ENCODE data around the gene TMEM52.

Gene TMEM52

GRCh38 chr1:1918901-1919303 lies at the start of gene TMEM52:
TMEM52 (minus strand) TSS chr1:1919279; CDS start chr1:1919265, 14 bp downstream.
- DNase-seq, result no peak

GRCh38 chr1:1967879-1968278 lies 48.8 kb upstream of the TMEM52 start:
- no peak for DNase-seq

- no peak for DNase-seq
These were observed 48.1 kb upstream of the TMEM52 start for GRCh38 chr1:1967151-1967550.

GRCh38 chr1:1966071-1966740 lies 47.1 kb upstream of the TMEM52 start:
- DNase-seq, result no peak

GRCh38 chr1:1965546-1965945 lies 46.5 kb upstream of the TMEM52 start:
- no peak for DNase-seq

GRCh38 chr1:1964811-1965210 lies 45.7 kb upstream of the TMEM52 start:
- no peak for DNase-seq

GRCh38 chr1:1963570-1963969 lies 44.5 kb upstream of the TMEM52 start:
- DNase-seq, result no peak

GRCh38 chr1:1962752-1963151 lies 43.7 kb upstream of the TMEM52 start:
- no peak for DNase-seq

GRCh38 chr1:1960480-1961196 lies 41.6 kb upstream of the TMEM52 start:
- no peak for DNase-seq

- no peak for DNase-seq
These were observed 40.9 kb upstream of the TMEM52 start for GRCh38 chr1:1959840-1960479.

- DNase-seq, result no peak
These were observed 40.4 kb upstream of the TMEM52 start for GRCh38 chr1:1959459-1959839.

- DNase-seq, result no peak
These were observed 39.0 kb upstream of the TMEM52 start for GRCh38 chr1:1958071-1958541.

GRCh38 chr1:1957533-1957961 lies 38.5 kb upstream of the TMEM52 start:
- DNase-seq, result no peak

- DNase-seq, result no peak
These were observed 37.8 kb upstream of the TMEM52 start for GRCh38 chr1:1956586-1957532.

GRCh38 chr1:1956101-1956500 lies 37.0 kb upstream of the TMEM52 start:
- no peak for DNase-seq

GRCh38 chr1:1955621-1956094 lies 36.6 kb upstream of the TMEM52 start:
- no peak for DNase-seq

- no peak for DNase-seq
These were observed 35.9 kb upstream of the TMEM52 start for GRCh38 chr1:1954831-1955441.

GRCh38 chr1:1954015-1954414 lies 34.9 kb upstream of the TMEM52 start:
- DNase-seq, result no peak

- DNase-seq, result no peak
These were observed 31.9 kb upstream of the TMEM52 start for GRCh38 chr1:1950940-1951339.

- DNase-seq, result no peak
These were observed 29.7 kb upstream of the TMEM52 start for GRCh38 chr1:1948783-1949182.

GRCh38 chr1:1947493-1947892 lies 28.4 kb upstream of the TMEM52 start:
- no peak for DNase-seq

- no peak for DNase-seq
These were observed 27.5 kb upstream of the TMEM52 start for GRCh38 chr1:1946540-1946939.

All from NCI-H1417 treated with DMSO at 0.1 percent for 48 hours (cell line).